Left renal cortex interstitium (tissue), 4 donors: ENCODE data around the gene NT5C1B. TPM values are rescaled to one million over a fixed set of nuclear protein-coding genes. Genes with fewer than 3 reads are reported as not detected.

Experiments used
- DNase-seq, 4 donors: peaks; one replicate each; pipeline ENCODE4 v3.0.0-alpha.2; 2013; ENCODE audit warnings: low read depth in 4 of 4, low spot score in 2 of 4, missing footprints in 1 of 4
- polyA plus RNA-seq, 4 donors: library from polyadenylated mRNA; unstranded; fragments of 120-200 nt; gene quantifications; one replicate each; pipeline ENCODE4 v1.2.1, GENCODE V29; 2013; ENCODE audit not compliant: insufficient read length in 4 of 4

Gene NT5C1B
- polyA plus RNA-seq, 4 donors, result 0.72 to 1.2 (median 0.92) TPM

DNA sequence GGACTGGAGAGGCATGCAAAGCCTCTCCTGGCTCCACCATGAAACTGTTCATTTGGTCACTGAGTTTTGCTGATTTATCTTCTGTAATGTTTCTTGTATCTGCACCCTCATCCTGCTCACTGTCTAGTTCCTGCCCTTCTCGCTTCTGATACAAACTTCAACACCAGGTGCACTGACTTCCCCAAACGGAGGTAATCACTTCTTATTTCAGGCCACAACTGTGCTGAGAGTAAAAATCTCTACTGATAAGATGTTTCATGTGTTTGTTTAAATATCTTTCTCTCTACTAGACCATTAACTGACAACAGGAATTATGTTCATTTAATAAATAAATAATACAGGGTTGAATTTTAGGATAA lies 10.9 kb upstream of the NT5C1B start:
- no peak for DNase-seq

DNA sequence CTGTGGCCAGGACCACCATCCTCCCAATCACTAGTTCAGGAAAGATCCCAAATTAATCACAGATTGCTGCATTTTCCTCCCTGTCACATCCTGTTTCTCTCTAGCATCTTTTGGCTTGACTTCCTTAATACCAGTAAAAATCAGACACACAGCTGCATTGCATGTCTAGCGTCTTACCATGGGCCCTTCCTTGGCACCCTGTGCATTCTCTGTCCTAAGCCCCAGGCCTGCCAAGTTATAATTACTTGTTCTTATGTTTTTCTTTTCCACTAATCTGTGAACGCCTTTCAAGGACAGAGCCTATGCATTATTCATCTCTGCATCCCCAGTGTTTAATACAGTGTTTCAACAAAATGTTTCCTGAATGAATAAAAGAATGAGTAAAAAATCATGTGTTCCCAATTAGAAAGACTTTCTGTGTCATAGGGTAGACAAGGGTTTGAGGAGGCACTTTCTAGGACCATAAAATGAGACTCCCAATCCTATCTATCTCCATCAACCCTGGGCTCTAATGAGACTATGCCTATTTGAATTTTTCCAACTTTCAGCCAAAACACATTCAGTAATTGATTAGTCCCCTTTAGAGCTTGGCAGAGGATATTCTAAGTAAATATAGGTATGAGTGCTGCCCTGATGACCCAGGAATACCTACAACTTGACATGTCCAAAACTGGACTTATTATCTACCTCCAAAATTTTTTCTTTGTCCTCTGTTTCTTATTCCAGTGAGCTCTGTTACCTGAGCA lies 10.3 kb upstream of the NT5C1B start:
- DNase-seq, result no peak

DNA sequence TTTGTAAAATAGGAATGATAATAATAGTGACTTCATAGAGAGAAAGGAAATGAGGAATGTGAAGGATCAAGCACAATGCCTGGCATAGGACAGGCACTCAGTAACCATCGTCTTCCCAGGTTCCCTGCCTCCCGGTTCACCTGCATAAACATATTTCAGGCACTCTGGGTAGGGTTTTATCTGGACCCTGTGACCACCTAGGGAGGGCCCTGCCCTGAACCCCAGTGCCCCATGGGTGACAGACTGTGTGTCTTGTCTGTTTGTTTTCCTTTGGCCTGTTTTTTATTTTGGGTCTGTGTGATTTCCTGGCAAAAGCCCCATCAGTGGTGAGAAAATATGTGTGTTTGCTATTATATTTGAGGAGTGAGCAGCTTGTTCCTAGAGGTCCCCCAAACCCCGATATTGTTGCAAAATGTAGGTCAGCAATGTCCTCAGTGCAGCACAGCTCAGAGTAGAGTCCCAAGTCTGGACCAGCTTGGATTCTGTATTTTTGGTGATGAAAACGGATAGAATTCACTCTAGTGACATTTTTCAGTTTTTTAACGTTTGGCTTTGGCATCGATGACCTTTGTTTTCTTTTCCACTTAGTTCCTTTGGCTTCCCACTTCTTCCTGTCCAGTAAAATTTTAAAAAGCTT lies 9.6 kb upstream of the NT5C1B start:
- no peak for DNase-seq

DNA sequence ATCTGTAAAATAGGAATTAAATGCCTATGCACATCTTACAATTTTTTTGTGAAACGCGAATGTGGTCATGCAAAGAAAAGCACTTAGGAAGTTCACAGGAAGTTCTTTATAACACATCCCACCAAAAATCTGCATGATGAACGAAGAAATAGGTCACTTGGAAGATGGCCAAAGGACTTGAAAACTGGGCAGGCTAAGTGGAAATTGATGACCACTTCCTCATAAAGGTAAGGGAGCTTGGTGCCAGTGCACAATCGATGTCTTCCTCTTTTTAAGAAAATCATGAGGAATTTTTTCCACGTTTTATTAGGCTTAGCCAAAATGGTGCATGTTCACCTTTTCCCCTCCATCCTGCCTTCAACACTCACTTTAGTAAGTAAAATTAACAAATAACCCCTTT lies 8.2 kb upstream of the NT5C1B start:
- DNase-seq, result no peak

DNA sequence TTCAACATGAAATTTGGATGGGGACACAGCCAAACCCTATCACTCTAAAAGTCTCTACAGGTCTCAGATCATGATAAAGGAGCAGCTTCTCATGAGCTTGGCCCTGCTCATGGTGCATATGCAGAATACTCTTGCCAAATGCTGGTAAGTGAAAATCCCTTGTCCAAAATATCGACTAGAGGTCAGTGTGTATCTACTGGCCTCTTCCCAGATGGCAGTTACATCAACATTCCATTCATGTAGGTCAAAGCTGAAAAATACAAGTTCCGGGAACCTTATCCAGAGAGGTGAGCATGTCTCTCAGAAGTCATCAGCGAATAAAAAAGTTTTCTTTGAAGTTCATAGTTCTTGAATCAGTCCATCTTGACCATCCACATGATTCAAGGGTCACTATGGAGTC lies 7.6 kb upstream of the NT5C1B start:
- no peak for DNase-seq

DNA sequence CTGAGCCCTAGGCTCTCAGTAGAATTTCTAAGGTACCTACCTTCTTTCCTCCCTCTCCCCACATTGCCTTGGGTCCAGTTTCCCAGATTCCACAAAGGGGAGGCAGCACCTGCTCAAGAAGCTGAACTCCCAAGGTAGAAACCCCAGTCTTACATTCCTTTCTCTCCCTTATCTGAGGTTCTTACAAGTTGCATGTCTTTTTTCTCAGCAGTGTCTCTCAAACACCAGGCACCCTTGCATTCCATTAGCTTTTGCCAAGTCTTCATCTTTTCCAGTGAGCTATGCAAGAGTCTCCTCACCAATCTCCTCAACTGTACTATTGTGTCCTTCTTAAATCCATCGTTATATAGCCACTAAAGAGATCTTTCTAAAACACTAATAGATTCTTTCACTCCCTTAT lies 4.1 kb upstream of the NT5C1B start:
- DNase-seq, result no peak

DNA sequence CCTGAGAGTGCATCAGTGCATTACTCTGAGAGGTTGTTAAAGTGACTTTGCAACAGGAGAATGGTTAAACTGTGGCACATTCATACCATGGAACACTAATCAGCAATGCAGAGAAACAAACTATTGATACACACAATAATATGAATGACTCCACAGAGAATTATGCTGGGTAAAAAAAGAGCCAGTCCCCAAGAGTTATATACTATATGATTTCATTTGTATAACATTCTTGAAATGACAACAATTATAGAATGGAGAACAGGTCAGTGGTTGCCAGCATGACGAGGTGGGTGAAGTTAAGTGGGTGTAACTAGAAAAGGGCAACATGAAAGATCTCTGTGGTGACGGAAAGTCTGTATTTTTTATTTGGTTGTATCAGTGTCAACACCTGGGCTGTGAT lies 3.0 kb upstream of the NT5C1B start:
- no peak for DNase-seq

DNA sequence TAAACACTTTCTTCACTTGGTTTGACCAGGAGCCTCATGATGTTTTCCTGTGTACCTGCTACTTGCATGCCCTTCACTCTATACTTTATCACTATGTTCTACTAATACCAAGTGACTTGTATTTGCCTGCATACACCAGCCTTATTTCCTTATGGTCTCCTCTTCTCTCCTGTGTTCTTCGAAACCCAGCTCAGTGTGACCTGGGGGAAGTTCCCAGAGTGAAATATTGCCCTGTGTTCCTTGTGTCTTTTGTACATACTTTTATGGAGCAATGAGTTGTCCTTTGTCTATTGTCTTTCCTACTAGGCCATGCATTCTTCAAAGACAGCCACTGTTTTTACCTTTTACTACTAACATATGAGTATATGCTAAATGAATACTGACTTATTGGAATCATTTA lies 567 bp downstream of the NT5C1B start:
- DNase-seq, result no peak

DNA sequence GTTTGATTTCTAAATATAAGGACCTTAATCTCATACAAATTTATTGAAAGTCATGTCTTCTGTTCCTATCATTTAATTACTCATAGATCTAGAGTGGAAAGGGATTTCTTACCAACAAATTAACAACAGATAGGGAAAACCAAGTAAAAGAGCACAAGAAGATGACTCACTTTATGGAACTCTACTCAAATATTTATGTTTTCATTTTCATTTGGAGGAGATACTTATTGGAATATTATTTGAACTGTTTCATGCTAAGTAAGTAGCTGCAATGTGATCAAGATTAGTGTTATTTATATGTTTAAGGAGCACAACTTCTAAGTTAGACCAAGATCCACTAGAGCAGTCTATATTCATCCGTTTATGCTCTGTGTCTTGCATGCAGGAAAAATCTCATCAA lies 1.3 kb downstream of the NT5C1B start:
- no peak for DNase-seq

DNA sequence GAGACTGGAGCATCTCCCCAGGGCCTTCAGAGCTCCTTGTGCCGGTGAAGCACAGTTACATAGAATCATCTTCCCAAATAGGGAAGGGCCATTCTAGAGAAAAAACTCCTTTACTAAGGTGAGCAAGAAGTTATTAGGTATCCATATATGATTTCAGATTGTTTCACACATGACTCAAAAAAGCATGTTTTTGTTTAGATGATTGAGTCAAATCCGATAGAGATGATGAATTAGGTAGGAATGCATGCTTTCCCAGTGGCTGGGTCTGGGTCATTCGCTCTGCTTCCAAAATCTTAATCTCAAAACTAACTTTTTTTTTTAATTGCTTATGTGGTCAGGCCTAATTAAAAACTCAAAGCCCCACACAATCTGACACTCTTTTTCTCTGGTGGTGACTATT lies 3.8 kb downstream of the NT5C1B start:
- no peak for DNase-seq

DNA sequence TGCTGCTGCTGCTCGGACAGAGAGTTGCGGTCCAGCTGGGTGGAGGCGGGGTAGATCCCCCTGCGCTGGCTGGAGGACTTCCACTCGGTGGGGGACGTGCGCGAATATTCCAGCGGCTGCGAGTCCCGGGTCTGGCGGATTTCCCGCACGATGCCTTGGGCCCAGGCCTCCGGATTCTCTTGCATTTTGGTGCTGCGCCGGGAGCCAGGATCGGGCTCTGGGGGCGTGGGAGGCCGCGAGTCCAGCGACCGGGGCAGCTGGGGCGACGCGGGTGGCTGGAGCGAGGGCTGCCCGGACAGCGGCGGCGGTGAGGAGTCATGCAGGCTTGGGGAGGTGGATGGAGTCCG lies 4.8 kb downstream of the NT5C1B start:
- no peak for DNase-seq

DNA sequence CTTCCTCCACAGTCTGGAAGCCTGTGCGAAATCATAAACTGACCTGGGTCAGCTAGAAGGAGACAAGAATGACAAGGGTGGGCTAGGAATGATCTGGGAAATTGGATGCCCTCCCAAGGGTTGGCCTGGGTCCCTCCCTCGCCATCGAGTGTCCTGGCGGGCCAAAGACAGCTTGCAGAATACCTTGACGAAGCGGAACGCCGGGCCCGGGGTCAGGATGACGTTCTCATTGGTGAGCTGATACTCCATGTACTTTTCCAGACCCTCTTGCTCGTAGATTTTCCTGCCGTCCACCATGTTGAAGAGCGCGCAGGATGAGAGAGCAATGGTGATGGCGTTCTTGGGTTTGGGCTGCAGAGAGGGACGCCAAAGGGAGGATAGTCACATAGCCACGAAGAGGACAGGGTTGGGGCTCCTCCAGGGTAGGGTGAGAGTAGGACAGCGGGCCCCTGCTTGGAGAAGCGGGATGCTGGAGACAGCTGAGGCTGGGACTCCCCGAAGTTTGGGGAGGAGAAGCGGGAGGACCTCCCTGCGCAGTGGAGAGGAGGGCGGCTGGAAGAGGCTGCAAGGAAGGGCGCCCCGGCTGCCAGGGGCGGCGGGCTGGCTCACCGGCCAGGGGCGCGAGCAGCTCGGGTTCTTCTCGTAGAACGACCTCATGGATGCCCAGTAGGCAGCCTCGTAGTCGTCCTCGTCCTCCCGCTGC lies 5.3 kb downstream of the NT5C1B start:
- DNase-seq, result no peak

DNA sequence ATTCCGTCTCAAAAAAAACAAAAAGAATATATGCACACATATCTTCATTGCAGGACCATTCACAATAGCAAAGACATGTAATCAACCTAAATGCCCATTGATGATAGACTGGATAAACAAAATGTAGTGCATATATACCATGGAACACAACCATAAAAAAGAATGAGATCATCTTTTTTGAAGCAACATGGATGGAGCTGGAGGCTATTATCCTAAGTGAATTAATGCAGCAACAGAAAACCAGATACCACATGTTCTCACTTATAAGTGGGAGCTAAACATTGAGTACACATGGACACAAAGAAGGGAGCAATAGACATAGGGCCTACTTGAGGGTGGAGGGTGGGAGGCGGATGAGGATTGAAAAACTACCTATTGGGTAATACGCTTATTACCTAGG lies 8.8 kb downstream of the NT5C1B start:
- DNase-seq, result no peak

DNA sequence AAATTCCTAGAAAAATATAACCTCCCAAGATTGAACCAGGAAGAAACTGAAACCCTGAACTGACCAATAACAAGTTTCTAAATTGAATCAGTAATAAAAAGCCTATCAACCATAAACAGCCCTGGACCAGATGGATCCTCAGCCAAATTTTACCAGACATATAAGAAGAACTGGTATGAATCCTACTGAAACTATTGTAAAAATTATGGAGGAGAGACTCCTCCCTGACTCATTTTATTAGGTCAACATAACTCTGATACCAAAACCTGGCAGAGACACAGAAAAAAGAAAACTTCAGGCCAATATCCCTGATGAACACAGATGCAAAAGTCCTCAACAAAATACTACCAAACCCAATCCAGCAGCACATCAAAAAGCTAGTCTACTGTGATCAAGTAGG lies 11.3 kb downstream of the NT5C1B start:
- no peak for DNase-seq

DNA sequence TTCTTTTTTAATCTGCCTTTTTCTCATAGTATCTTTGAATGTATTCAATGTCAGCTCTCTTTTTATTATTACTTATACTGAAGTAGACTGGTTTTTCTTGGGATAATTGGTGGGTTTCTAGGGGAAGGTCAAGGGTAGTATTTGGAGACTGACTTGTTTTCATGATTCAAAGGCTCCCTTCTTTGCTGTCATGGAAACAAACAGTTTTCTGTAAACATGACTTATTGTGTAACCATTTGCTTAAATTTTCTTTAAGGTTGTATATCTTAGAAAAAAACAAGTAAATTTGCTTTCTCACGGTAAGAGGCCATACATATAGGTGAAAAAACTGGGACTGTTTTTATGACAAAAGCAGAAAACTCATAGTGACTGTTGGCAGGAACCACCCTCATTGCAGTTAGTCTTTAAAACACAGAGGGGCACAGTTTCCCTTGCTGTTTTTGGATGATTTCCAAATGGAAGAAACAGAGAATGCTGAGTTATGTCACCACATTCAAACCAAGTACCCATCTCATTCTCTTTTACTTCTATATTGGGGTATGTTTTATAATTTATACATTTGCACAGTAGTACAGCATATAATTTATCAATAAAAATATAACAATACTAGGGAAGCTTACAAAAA lies 23.1 kb downstream of the NT5C1B start:
- no peak for DNase-seq

DNA sequence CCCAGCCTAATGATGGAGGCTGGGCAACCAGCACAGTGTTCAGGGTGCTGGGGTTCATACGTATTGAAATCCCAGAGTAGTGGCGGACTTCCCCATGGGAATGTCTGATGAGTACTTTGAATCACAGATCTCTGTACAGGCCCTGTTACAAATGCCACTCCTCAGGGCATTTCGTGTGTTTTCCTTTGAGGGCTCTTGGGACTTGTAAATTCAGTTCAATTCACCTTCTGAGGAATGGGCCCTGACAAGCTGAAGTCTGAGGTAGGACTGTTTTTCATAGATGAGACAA lies 28.6 kb downstream of the NT5C1B start:
- peak in 1 of 4 donors; percentile 76 for DNase-seq

DNA sequence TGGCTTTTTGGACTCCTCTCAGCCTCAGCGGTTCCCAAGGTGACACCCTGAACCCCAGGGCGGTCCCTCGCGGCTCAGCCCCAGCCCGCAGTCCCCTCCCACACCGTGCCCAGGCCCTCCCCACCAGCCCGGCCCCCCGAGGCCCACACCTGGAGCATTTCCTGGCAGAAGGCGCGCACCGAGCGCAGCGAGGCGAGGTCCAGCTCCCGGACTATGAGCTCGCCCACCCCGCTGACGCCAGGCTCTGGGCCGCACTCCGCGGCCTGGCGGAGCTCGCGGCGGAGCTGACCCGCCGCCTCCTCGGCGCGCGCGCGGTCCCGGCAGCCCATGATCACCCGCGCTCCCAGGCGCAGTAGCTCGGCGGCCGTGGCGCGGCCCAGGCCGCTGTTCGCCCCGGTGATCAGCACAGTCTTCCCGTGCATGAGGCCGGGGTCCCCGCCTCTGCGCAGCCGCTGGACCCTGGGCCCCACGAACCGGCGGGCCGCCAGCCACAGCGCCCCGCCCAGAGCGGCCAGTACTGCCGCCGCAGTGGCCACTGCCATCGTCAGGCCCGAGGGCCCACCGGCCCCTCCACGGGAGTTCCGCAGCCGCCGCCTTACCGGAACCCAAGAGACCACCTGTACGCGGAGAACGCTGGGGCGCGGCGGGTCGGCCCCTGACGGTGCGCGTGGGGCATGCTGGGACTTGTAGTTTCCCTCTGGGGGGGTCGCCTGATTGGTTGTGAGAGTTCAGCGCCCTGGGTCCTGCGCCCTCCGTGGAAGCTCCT lies 29.2 kb downstream of the NT5C1B start, which contains the start of gene RDH14:
RDH14 (minus strand) TSS at position 623 of the 766 bp plus-strand sequence; CDS start at position 542, 81 bp downstream.
- peak; percentile 41 to 95 (median 88) for DNase-seq

DNA sequence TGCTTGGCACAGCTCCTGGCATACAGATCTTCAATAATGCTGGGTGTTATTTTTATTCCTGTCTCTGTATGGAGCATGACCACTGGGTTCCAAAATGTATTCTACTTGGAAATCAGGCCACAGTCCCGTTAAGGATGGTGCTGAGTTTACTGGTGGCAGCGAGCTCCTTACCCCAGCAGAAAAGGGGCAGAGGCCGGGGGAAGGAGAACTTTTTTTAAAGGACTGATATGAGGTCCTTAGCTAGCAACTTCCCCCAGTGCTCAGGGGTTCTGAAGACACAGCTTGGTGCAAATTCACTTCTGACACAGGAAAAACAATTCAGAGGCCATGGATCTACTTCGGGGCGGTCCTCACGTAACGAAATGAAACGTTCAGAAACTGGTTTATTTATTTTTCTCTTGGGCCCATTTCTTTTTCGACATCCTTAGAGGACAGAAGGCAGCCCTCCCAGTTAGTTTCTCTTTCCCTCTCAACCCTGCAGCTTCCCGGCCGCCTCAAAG lies 29.8 kb downstream of the NT5C1B start:
- peak in 2 of 4 donors; percentile 41 for DNase-seq

DNA sequence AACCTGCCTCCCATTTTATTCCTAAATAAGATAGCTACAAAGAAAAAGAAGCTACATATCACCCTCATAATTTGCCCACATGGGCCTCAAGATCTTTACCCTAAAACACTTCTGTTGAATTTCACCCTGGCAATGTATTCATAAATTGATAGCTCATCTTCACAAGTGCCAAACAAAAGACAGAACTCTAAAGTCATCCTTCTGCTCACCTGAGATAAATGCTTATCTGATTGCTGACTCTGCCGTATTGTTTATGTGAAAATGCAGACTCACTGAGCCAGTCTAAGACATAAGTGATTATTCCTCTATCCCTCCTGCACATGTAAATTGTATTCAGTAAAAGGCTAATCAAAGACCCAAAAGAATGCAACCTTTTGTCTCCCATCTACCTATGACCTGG lies 30.9 kb downstream of the NT5C1B start:
- DNase-seq, result no peak

DNA sequence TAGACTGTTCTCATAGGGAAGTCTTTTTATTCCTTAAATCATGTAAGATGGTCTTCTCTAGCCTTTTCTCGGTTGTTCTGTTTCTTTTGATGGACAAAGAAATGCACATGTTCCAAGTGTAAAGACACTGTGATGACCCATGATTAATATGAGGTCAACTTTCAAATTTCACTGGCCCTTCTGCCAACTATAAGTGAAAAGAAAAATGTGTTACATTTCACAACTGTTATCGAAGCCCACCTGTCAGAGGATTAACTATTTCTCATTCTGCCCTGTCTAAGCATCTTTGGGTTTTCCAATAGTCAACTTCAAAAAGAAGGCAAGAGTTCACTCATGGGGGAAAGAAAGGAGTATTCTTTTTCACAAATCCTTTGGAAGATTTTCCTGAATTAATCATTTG lies 32.2 kb downstream of the NT5C1B start:
- DNase-seq, result no peak
